ENCODE measurements around the gene KIF5C.

Gene KIF5C

GRCh38 chr2:149021761-149022160 is 146.7 kb downstream of the KIF5C start:
- no peak for DNase-seq

- DNase-seq: no peak
Measured at GRCh38 chr2:149023091-149023490, 148.1 kb downstream of the KIF5C start.

- DNase-seq: no peak
Measured at GRCh38 chr2:149027590-149028250, 152.7 kb downstream of the KIF5C start.

- no peak for DNase-seq
Measured at GRCh38 chr2:149028377-149028776, 153.3 kb downstream of the KIF5C start.

- no peak for DNase-seq
Measured at GRCh38 chr2:149028891-149029290, 153.9 kb downstream of the KIF5C start.

GRCh38 chr2:149029307-149029965 is 154.4 kb downstream of the KIF5C start:
- no peak for DNase-seq

GRCh38 chr2:149031396-149031795 is 156.4 kb downstream of the KIF5C start:
- DNase-seq: no peak

GRCh38 chr2:149033716-149034115 is 158.7 kb downstream of the KIF5C start:
- no peak for DNase-seq

- no peak for DNase-seq
Measured at GRCh38 chr2:149034406-149034805, 159.4 kb downstream of the KIF5C start.

- DNase-seq: no peak
Measured at GRCh38 chr2:149036507-149037293, 161.7 kb downstream of the KIF5C start.

GRCh38 chr2:149037851-149038250 is 162.8 kb downstream of the KIF5C start:
- no peak for DNase-seq

GRCh38 chr2:149038442-149039212 is 163.6 kb downstream of the KIF5C start, which contains the start of gene LYPD6B:
Gene LYPD6B (plus strand): TSS chr2:149038699. CDS start chr2:149130949, 92,250 bp downstream.
- no peak for DNase-seq

GRCh38 chr2:149039213-149039724 is 164.2 kb downstream of the KIF5C start:
- DNase-seq: no peak

- DNase-seq: peak; percentile 85
Measured at GRCh38 chr2:149040451-149040850, 165.4 kb downstream of the KIF5C start.

- DNase-seq: no peak
Measured at GRCh38 chr2:149041482-149041881, 166.5 kb downstream of the KIF5C start.

- no peak for DNase-seq
Measured at GRCh38 chr2:149042881-149043280, 167.9 kb downstream of the KIF5C start.

- DNase-seq: no peak
Measured at GRCh38 chr2:149044500-149044899, 169.5 kb downstream of the KIF5C start.

- no peak for DNase-seq
Measured at GRCh38 chr2:149047118-149047517, 172.1 kb downstream of the KIF5C start.

- no peak for DNase-seq
Measured at GRCh38 chr2:149049142-149049541, 174.1 kb downstream of the KIF5C start.

- no peak for DNase-seq
Measured at GRCh38 chr2:149050188-149050587, 175.2 kb downstream of the KIF5C start.

- no peak for DNase-seq
Measured at GRCh38 chr2:149055751-149056150, 180.7 kb downstream of the KIF5C start.

GRCh38 chr2:149056541-149057255 is 181.7 kb downstream of the KIF5C start:
- no peak for DNase-seq
